ENCODE data around the gene ISOC1.

GRCh38 chr5:129098488-129099183 lies 4.1 kb downstream of the ISOC1 start:
- TF ChIP-seq CTCF (conservative IDR thresholded peaks at IDR 0.05 in 1 of 2, IDR thresholded peaks at IDR 0.05 in 1 of 2; ENCODE audit: low read depth in 1 of 2, low read length in 2 of 2) = no peak
- TF ChIP-seq EZH2 (IDR thresholded peaks at IDR 0.05; ENCODE audit: low read length, missing control alignments) = no peak
